Neural progenitor cell (in vitro differentiated cells): ENCODE data around the gene PDCD1. TPM values are rescaled to one million over a fixed set of nuclear protein-coding genes. Genes with fewer than 3 reads are reported as not detected.
A peak's percentile ranks its signal among the peaks of the same experiment; 100 is the strongest.
"Not testable (repeated sequence)": the region's sequence is repeated elsewhere in the genome, so short reads cannot be mapped to it uniquely, and the experiment has no call there.

Source experiments
- DNase-seq: peaks from one replicate; pipeline ENCODE4 v3.0.0-alpha.2; 2016; ENCODE audit warnings: low spot score
- H2AFZ ChIP-seq: fragments of 200-600 bp; sonication (generic); replicated peaks from 2 replicates; pipeline ENCODE4 v1.6.1; 2016; ENCODE audit warnings: antibody characterized with exemption
- H3F3A ChIP-seq: fragments of 200-600 bp; sonication (generic); 2 replicates; pipeline ENCODE4 v1.6.1; 2016; ENCODE audit warnings: antibody characterized with exemption, low read depth
- H3K27ac ChIP-seq: fragments of 200-600 bp; sonication (generic); 2 replicates; pipeline ENCODE4 v1.5.1; 2016; ENCODE audit warnings: mild to moderate bottlenecking
- H3K27me3 ChIP-seq: fragments of 200-600 bp; sonication (generic); 2 replicates; pipeline ENCODE4 v1.6.1; 2016; ENCODE audit warnings: mild to moderate bottlenecking, moderate library complexity
- H3K36me3 ChIP-seq: fragments of 200-600 bp; sonication (generic); 2 replicates; pipeline ENCODE4 v1.5.1; 2016
- H3K4me1 ChIP-seq: fragments of 200-600 bp; sonication (generic); 2 replicates; pipeline ENCODE4 v1.6.1; 2016; ENCODE audit warnings: mixed run types
- H3K4me2 ChIP-seq: fragments of 200-600 bp; sonication (generic); 2 replicates; pipeline ENCODE4 v1.6.1; 2016
- H3K4me3 ChIP-seq: fragments of 200-600 bp; sonication (generic); 2 replicates; pipeline ENCODE4 v1.5.1; 2016
- H3K79me2 ChIP-seq: fragments of 200-600 bp; sonication (generic); 2 replicates; pipeline ENCODE4 v1.6.1; 2016; ENCODE audit warnings: low read depth
- H3K9ac ChIP-seq: fragments of 200-600 bp; sonication (generic); 2 replicates; pipeline ENCODE4 v1.6.1; 2016
- H3K9me3 ChIP-seq: fragments of 200-600 bp; sonication (generic); 2 replicates; pipeline ENCODE4 v1.5.1; 2016; ENCODE audit warnings: low read depth
- H4K20me1 ChIP-seq: fragments of 200-600 bp; sonication (generic); 2 replicates; pipeline ENCODE4 v1.6.1; 2016; ENCODE audit warnings: low read depth
- H3K27ac Mint-ChIP-seq: 3 replicates; pipeline ENCODE4 v1.8.0; 2021; ENCODE audit warnings: mixed read lengths
- H3K27me3 Mint-ChIP-seq: 2 replicates; pipeline ENCODE4 v1.8.0; 2022; ENCODE audit warnings: low read depth, mild to moderate bottlenecking, inconsistent platforms, moderate library complexity, mixed read lengths; ENCODE audit not compliant: insufficient read depth
- H3K36me3 Mint-ChIP-seq: 3 replicates; pipeline ENCODE4 v1.8.0; 2021; ENCODE audit warnings: mixed read lengths
- H3K4me1 Mint-ChIP-seq: 3 replicates; pipeline ENCODE4 v1.8.0; 2021; ENCODE audit warnings: mixed read lengths
- H3K4me3 Mint-ChIP-seq: 3 replicates; pipeline ENCODE4 v1.8.0; 2021; ENCODE audit warnings: mild to moderate bottlenecking, moderate library complexity, mixed read lengths
- H3K9me3 Mint-ChIP-seq: 3 replicates; pipeline ENCODE4 v1.8.0; 2020; ENCODE audit warnings: mixed read lengths
- CTCF ChIP-seq: fragments of 200-600 bp; sonication (generic); IDR thresholded peaks from 2 replicates; pipeline ENCODE4 v1.5.1; 2017; ENCODE audit warnings: antibody characterized with exemption, mild to moderate bottlenecking
- EZH2 ChIP-seq: fragments of 200-600 bp; sonication (generic); IDR thresholded peaks from 2 replicates; pipeline ENCODE4 v1.6.1; 2017; ENCODE audit warnings: antibody characterized with exemption, mild to moderate bottlenecking, moderate library complexity
- EZH2phosphoT487 ChIP-seq: fragments of 200-600 bp; sonication (generic); IDR thresholded peaks from 2 replicates; pipeline ENCODE4 v1.6.1; 2017; ENCODE audit warnings: antibody characterized with exemption
- total RNA-seq: library from RNA; depleted of rRNA; stranded (reverse); fragments of >200 nt; gene quantifications from 2 replicates; pipeline ENCODE4 v1.2.3, GENCODE V29; 2015; ENCODE audit warnings: low replicate concordance

Gene PDCD1
- total RNA-seq, 1 donor from 2014 or later: not detected

GRCh38 chr2:241827394-241827793, 31.3 kb downstream of the PDCD1 start:
- H3K4me3 Mint-ChIP-seq: no peak overlapping the region
- peaks cover 3% of the 10 kb centered on the region for H3K4me1 Mint-ChIP-seq
- H3K79me2 ChIP-seq: no peaks in the 10 kb centered on the region
- no peak for DNase-seq
- H3K4me3 ChIP-seq: no peak overlapping the region
- no peak overlapping the region for H3K4me2 ChIP-seq
- H3K9me3 ChIP-seq: no peaks in the 10 kb centered on the region
- H3F3A ChIP-seq: peaks cover 18% of the 10 kb centered on the region
- H3K27ac ChIP-seq: no peak overlapping the region
- H3K9me3 Mint-ChIP-seq: peaks cover 38% of the 10 kb centered on the region
- no peaks in the 10 kb centered on the region for H3K27me3 ChIP-seq
- TF ChIP-seq CTCF: no peak
- TF ChIP-seq EZH2phosphoT487: no peak
- no peak for TF ChIP-seq EZH2
- H3K36me3 ChIP-seq: no peaks in the 10 kb centered on the region
- H3K4me1 ChIP-seq: no peaks in the 10 kb centered on the region
- H3K27me3 Mint-ChIP-seq: peaks cover 9% of the 10 kb centered on the region
- no peak overlapping the region for H2AFZ ChIP-seq
- H3K9ac ChIP-seq: no peak overlapping the region
- peaks cover 10% of the 10 kb centered on the region for H3K36me3 Mint-ChIP-seq
- H4K20me1 ChIP-seq: no peaks in the 10 kb centered on the region
- H3K27ac Mint-ChIP-seq: no peak overlapping the region

- peak; percentile 44 for DNase-seq
- Mint-ChIP-seq H3K4me3 (peak overlapping the region; percentile 19), H3K27me3 (peaks cover 11% of the 10 kb centered on the region), H3K9me3 (peaks cover 38% of the 10 kb centered on the region), H3K27ac (peak overlapping the region; percentile 26)
- not testable (repeated sequence) for H3K79me2 ChIP-seq, H3K4me2 ChIP-seq, H3K36me3 ChIP-seq, H3K36me3 Mint-ChIP-seq, H4K20me1 ChIP-seq, H3K9ac ChIP-seq, H2AFZ ChIP-seq, H3K4me3 ChIP-seq, H3K27me3 ChIP-seq, H3K27ac ChIP-seq, H3K4me1 ChIP-seq, H3K4me1 Mint-ChIP-seq, H3K9me3 ChIP-seq
- peaks cover 20% of the 10 kb centered on the region for H3F3A ChIP-seq
Measured at GRCh38 chr2:241823531-241824437, 34.9 kb downstream of the PDCD1 start.

GRCh38 chr2:241822264-241822623, 36.5 kb downstream of the PDCD1 start:
- H3K4me3 ChIP-seq: no peak overlapping the region
- no peak overlapping the region for H3K4me3 Mint-ChIP-seq
- no peaks in the 10 kb centered on the region for H3K27me3 ChIP-seq
- H3K9ac ChIP-seq: no peak overlapping the region
- H3K9me3 Mint-ChIP-seq: peaks cover 29% of the 10 kb centered on the region
- H3K4me1 ChIP-seq: no peaks in the 10 kb centered on the region
- TF ChIP-seq EZH2phosphoT487: no peak
- TF ChIP-seq CTCF: no peak
- TF ChIP-seq EZH2: no peak
- H3K79me2 ChIP-seq: no peaks in the 10 kb centered on the region
- no peaks in the 10 kb centered on the region for H3K36me3 ChIP-seq
- no peak overlapping the region for H3K27ac ChIP-seq
- H4K20me1 ChIP-seq: no peaks in the 10 kb centered on the region
- H3K27ac Mint-ChIP-seq: no peak overlapping the region
- peaks cover 9% of the 10 kb centered on the region for H3K4me1 Mint-ChIP-seq
- H3K36me3 Mint-ChIP-seq: peaks cover 10% of the 10 kb centered on the region
- peaks cover 11% of the 10 kb centered on the region for H3K27me3 Mint-ChIP-seq
- H3K9me3 ChIP-seq: no peaks in the 10 kb centered on the region
- peaks cover 20% of the 10 kb centered on the region for H3F3A ChIP-seq
- H2AFZ ChIP-seq: no peak overlapping the region
- H3K4me2 ChIP-seq: no peak overlapping the region
- no peak for DNase-seq
